D721Med (cell line): ENCODE data around the gene SFTPD.
"Not testable (repeated sequence)": the region's sequence is repeated elsewhere in the genome, so short reads cannot be mapped to it uniquely, and the experiment has no call there.

Source experiments
- DNase-seq: peaks from one replicate; pipeline ENCODE4 v3.0.0; 2011; ENCODE audit warnings: low spot score; ENCODE audit not compliant: insufficient read length
- FAIRE-seq: peaks from 2 replicates; lab custom pipeline; 2011; peaks lifted over from hg19 to GRCh38; lab: Jason Lieb, UNC
- CTCF ChIP-seq: IDR thresholded peaks from 2 replicates; pipeline ENCODE4 v1.5.1; 2012; ENCODE audit warnings: mild to moderate bottlenecking, control low read depth; ENCODE audit not compliant: insufficient read depth; ENCODE audit errors: missing control alignments

SFTPD gene

GRCh38 chr10:79926037-79926436 is 22.9 kb downstream of the SFTPD start:
- no peak for TF ChIP-seq CTCF
- DNase-seq (no peak), FAIRE-seq (no peak)

GRCh38 chr10:79925614-79926013 is 23.3 kb downstream of the SFTPD start:
- FAIRE-seq = no peak

GRCh38 chr10:79923669-79924068 is 25.2 kb downstream of the SFTPD start:
- FAIRE-seq (no peak), DNase-seq (no peak)
- TF ChIP-seq CTCF = no peak

More at GRCh38 chr10:79925614-79926013, 23.3 kb downstream of the SFTPD start:
- no peak for DNase-seq
- no peak for TF ChIP-seq CTCF

GRCh38 chr10:79923145-79923544 is 25.8 kb downstream of the SFTPD start:
- no peak for TF ChIP-seq CTCF
- DNase-seq (no peak), FAIRE-seq (no peak)

- not testable (repeated sequence) for DNase-seq, FAIRE-seq
Observed at GRCh38 chr10:79922011-79922412, 26.9 kb downstream of the SFTPD start.

GRCh38 chr10:79915838-79916237 is 33.1 kb downstream of the SFTPD start:
- not testable (repeated sequence) for DNase-seq, FAIRE-seq

- TF ChIP-seq CTCF = peak; percentile 13
- not testable (repeated sequence) for FAIRE-seq, DNase-seq
Observed at GRCh38 chr10:79914512-79914911, 34.4 kb downstream of the SFTPD start.

- FAIRE-seq (no peak), DNase-seq (no peak)
- no peak for TF ChIP-seq CTCF
Observed at GRCh38 chr10:79910836-79911235, 38.1 kb downstream of the SFTPD start.
